GM19455 (cell line): ENCODE data around the gene EVL.
A peak's percentile ranks its signal among the peaks of the same experiment; 100 is the strongest.
"Not testable (repeated sequence)": the region's sequence is repeated elsewhere in the genome, so short reads cannot be mapped to it uniquely, and the experiment has no call there.

ENCODE experiments used
- ATAC-seq: cut with Tn5 transposase; IDR thresholded peaks from one replicate; pipeline ENCODE4 v1.9.1; 2021; ENCODE audit not compliant: unreplicated experiment

EVL gene

GRCh38 chr14:100144996-100145646 is 79.9 kb downstream of the EVL start:
- ATAC-seq = no peak

GRCh38 chr14:100145682-100146464 is 80.7 kb downstream of the EVL start:
- ATAC-seq = no peak

GRCh38 chr14:100146531-100147091 is 81.4 kb downstream of the EVL start:
- ATAC-seq = no peak

DNA sequence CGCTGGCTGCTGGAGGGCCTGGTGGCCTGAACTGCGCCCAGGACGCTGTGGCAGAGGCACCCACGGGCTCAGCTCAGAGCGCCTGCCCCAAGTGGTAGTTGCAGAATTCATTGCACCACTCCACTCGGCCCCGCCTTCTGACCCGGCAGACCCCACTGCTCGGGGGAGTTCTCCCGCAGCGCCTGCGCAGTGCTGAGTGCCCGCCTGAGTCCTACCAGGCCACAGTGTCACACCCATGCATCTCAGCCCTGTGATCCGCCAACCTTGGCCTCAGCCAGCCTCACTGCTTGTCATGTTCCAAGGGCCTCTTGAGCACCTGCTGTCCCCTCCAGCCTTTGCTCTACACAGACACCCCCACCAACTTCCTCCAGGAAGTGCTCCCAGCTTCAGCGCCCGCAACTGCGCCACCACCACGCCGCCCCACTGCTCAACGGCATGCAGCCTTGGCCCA is 82.0 kb downstream of the EVL start:
- no peak for ATAC-seq

- no peak for ATAC-seq
These were observed 82.7 kb downstream of the EVL start for GRCh38 chr14:100147691-100148464.

GRCh38 chr14:100148837-100149731 is 83.9 kb downstream of the EVL start:
- ATAC-seq = no peak

DNA sequence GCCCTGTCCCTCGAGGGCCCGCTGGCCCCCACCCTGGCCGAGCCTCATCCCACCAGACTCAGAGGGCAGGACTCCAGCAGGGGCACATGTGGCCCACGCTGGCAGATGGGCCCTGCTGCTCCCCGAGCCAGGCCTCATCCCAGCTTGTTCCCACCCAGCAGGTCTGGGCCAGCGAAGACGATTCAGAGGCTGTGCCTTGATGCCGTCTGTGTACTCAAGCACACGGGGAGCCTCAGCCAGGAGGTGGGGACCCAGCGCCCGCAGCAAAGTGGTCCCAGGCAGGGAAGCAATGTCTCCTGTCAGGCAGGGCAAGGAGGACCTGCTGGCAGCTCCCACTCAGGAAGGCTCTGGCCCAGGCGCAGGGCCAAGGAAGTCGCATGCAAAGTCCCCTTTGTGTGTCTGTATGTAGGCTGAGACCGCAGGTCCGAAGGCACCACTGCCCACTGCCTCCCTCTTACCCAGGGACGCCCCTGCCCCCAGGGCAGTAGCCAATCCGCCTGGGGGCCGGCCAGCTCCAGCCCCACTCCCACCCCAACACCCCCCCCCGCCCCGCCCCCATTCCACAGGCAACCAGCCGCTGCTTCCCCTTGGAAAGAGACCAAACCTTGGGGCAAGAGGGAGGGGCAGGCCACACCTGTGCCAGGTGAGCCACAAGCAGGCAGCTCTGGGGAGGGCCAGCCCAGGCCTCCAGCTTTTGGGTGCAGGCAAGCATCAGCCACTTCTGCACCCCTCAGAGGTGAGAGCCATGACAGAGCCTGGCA is 84.8 kb downstream of the EVL start:
- no peak for ATAC-seq

- ATAC-seq = no peak
These were observed 85.8 kb downstream of the EVL start for GRCh38 chr14:100150932-100151587.

- no peak for ATAC-seq
These were observed 86.9 kb downstream of the EVL start for GRCh38 chr14:100152091-100152490.

- no peak for ATAC-seq
These were observed 88.3 kb downstream of the EVL start for GRCh38 chr14:100153560-100153959.

- no peak for ATAC-seq
These were observed 89.9 kb downstream of the EVL start for GRCh38 chr14:100155049-100155621.

- ATAC-seq = no peak
These were observed 90.8 kb downstream of the EVL start for GRCh38 chr14:100155756-100156616.

GRCh38 chr14:100156776-100157175 is 91.6 kb downstream of the EVL start:
- no peak for ATAC-seq

DNA sequence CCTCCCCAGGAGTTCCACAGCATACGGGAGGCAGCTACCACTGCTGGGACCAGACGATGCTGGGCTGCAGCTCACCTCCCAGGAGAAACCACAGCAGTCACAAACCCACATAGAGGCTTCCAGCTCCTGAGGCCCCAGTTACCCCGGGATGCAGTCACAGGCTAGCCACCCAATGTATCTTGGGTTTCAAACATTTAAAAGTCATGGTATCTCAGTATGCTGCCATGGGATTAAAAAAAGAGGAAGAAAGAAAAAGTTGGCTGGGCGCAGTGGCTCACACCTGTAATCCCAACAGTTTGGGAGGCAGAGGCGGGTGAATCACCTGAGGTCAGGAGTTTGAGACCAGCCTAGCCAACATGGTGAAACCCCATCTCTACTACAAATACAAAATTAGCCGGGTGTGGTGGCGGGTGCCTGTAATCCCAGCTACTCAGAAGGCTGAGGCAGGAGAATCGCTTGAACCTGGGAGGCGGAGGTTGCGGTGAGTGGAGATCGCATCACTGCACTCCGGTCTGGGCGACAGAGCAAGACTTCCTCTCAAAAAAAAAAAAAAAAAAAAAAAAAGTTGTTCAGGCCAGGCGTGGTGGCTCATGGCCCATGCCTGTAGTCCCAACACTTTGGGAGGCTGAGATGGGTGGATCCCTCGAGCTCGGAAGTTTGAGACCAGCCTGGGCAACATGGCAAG is 92.5 kb downstream of the EVL start:
- ATAC-seq = not testable (repeated sequence)

DNA sequence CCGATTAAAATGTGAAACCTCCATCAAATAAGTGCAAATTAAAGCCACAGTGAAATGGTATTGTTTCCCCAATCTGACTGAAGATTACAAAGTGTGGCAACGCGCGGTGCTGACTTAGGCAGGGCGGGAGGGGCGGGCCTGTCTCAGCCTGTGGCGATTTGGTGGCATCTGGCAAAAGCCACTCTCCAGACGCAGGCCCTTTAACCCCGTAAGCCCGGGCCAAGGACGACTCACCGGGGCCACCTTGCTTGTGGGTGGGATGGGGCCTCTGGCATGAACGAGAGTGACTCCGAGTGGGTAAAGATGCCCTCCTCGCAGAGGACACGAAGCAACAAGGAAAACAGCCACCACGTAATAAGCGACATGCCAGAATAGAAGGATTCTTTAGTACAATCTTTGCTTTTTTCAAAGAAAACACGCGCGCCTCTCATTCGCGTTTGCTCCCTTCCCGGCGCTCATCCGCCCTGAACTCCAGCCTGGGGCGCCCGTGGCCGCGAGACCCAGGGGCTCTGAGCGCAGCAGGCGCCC is 93.4 kb downstream of the EVL start:
- ATAC-seq = no peak

GRCh38 chr14:100159094-100159864 is 94.1 kb downstream of the EVL start, which contains the start of gene DEGS2:
Gene DEGS2 (minus strand): TSS chr14:100159645. CDS start chr14:100159587, 58 bp downstream.
- ATAC-seq = peak; percentile 60
